HEK293 (cell line): ENCODE data around the gene GAS5.

ENCODE experiments used
- BCL11A ChIP-seq: fragments of 450-650 bp; formaldehyde crosslinking; IDR thresholded peaks from 2 replicates; pipeline ENCODE4 v1.5.1; 2016; ENCODE audit warnings: low read depth, missing biosample characterization, missing genetic modification characterization
- CTCF ChIP-seq: fragments of 450-650 bp; formaldehyde crosslinking; IDR thresholded peaks from 2 replicates; pipeline ENCODE4 v1.5.1; 2016; ENCODE audit warnings: missing biosample characterization, missing genetic modification characterization
- PRDM6 ChIP-seq: fragments of 450-650 bp; formaldehyde crosslinking; IDR thresholded peaks from 2 replicates; pipeline ENCODE4 v1.5.1; 2017; ENCODE audit warnings: missing biosample characterization, missing genetic modification characterization
- ZNF248 ChIP-seq: fragments of 450-650 bp; formaldehyde crosslinking; IDR thresholded peaks from 2 replicates; pipeline ENCODE4 v1.5.1; 2017; ENCODE audit warnings: missing biosample characterization, missing genetic modification characterization
- ZNF311 ChIP-seq: fragments of 450-650 bp; formaldehyde crosslinking; IDR thresholded peaks from 2 replicates; pipeline ENCODE4 v1.5.1; 2017; ENCODE audit warnings: missing biosample characterization, missing genetic modification characterization, borderline replicate concordance
- ZNF530 ChIP-seq: fragments of 450-650 bp; formaldehyde crosslinking; IDR thresholded peaks from 2 replicates; pipeline ENCODE4 v1.5.1; 2016; ENCODE audit warnings: low read depth, missing biosample characterization, missing genetic modification characterization
- ZNF560 ChIP-seq: fragments of 450-650 bp; formaldehyde crosslinking; IDR thresholded peaks from 2 replicates; pipeline ENCODE4 v1.5.1; 2017; ENCODE audit warnings: missing biosample characterization, missing genetic modification characterization, borderline replicate concordance
- ZNF571 ChIP-seq: fragments of 450-650 bp; formaldehyde crosslinking; IDR thresholded peaks from 2 replicates; pipeline ENCODE4 v1.5.0; 2017; ENCODE audit warnings: missing biosample characterization, missing genetic modification characterization
- ZNF600 ChIP-seq: fragments of 450-650 bp; formaldehyde crosslinking; IDR thresholded peaks from 2 replicates; pipeline ENCODE4 v1.5.1; 2016; ENCODE audit warnings: missing biosample characterization, missing genetic modification characterization
- ZNF629 ChIP-seq: fragments of 450-650 bp; formaldehyde crosslinking; IDR thresholded peaks from 2 replicates; pipeline ENCODE4 v1.5.1; 2017; ENCODE audit warnings: missing biosample characterization, missing genetic modification characterization
- TF ChIP-seq, protein P1 (sequence below): fragments of 450-650 bp; formaldehyde crosslinking; IDR thresholded peaks from 2 replicates; pipeline ENCODE4 v1.5.1; 2016; ENCODE audit warnings: missing biosample characterization, missing genetic modification characterization, low read depth

DNA sequence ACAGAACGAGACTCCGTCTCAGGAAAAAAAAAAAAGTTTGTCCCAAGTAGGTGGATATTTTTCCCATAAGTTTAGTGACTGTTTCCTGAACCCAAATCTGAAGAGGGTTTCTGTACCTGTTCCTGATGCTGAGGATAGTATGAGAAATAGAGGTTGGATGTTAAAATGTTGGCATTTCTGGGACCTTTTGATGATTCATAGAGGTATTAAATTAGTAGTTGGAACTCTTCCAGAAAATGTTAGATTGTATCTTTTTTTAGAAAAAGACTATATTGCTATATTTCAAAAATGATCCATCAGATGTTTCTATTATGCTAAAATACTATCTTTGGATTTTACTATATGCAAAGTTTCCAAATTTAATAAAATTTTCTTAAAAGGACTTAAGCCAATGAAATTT is 40.2 kb downstream of the GAS5 start:
- TF ChIP-seq ZNF311 (no peak), ZNF600 (tag by site-specific recombination) (no peak), PRDM6 (tag by site-specific recombination) (no peak), ZNF571 (no peak), CTCF (tag by site-specific recombination) (no peak), BCL11A (tag by site-specific recombination) (no peak), ZNF530 (tag by site-specific recombination) (no peak), ZNF629 (tag by site-specific recombination) (no peak), ZNF248 (no peak), ZNF560 (tag by site-specific recombination) (no peak)
- TF ChIP-seq, protein P1, sequence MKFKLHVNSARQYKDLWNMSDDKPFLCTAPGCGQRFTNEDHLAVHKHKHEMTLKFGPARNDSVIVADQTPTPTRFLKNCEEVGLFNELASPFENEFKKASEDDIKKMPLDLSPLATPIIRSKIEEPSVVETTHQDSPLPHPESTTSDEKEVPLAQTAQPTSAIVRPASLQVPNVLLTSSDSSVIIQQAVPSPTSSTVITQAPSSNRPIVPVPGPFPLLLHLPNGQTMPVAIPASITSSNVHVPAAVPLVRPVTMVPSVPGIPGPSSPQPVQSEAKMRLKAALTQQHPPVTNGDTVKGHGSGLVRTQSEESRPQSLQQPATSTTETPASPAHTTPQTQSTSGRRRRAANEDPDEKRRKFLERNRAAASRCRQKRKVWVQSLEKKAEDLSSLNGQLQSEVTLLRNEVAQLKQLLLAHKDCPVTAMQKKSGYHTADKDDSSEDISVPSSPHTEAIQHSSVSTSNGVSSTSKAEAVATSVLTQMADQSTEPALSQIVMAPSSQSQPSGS (tag by site-specific recombination) = no peak
